ENCODE results near the gene ZYX. TPM values are rescaled to one million over a fixed set of nuclear protein-coding genes. Genes with fewer than 3 reads are reported as not detected.

The ZYX gene
- total RNA-seq, 4 donors from 2014 or later = 26.9 to 79.9 (median 56.7) TPM

GRCh38 chr7:143382791-143383641 is 1.9 kb downstream of the ZYX start:
- TF ChIP-seq, protein P1, sequence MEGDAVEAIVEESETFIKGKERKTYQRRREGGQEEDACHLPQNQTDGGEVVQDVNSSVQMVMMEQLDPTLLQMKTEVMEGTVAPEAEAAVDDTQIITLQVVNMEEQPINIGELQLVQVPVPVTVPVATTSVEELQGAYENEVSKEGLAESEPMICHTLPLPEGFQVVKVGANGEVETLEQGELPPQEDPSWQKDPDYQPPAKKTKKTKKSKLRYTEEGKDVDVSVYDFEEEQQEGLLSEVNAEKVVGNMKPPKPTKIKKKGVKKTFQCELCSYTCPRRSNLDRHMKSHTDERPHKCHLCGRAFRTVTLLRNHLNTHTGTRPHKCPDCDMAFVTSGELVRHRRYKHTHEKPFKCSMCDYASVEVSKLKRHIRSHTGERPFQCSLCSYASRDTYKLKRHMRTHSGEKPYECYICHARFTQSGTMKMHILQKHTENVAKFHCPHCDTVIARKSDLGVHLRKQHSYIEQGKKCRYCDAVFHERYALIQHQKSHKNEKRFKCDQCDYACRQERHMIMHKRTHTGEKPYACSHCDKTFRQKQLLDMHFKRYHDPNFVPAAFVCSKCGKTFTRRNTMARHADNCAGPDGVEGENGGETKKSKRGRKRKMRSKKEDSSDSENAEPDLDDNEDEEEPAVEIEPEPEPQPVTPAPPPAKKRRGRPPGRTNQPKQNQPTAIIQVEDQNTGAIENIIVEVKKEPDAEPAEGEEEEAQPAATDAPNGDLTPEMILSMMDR (IDR thresholded peaks at IDR 0.05; ENCODE audit: low read depth) = no peak

DNA sequence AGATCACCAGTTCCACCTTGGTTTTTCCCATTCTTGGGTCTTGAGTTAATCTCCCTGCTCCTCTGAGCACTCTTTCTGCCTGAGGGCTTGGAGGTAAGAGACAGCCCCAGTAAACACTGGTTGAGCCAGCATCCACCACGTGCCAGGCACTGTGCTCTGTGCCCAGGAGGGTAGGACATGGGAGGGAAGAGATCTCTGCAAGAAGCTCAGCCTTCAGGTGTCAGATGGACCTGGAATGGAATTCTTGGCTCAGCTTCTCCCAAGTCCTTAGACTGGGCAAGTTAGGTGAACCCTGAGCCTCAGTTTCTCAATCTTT is 2.5 kb downstream of the ZYX start:
- TF ChIP-seq, protein P1 (IDR thresholded peaks at IDR 0.05; ENCODE audit: low read depth) = no peak

DNA sequence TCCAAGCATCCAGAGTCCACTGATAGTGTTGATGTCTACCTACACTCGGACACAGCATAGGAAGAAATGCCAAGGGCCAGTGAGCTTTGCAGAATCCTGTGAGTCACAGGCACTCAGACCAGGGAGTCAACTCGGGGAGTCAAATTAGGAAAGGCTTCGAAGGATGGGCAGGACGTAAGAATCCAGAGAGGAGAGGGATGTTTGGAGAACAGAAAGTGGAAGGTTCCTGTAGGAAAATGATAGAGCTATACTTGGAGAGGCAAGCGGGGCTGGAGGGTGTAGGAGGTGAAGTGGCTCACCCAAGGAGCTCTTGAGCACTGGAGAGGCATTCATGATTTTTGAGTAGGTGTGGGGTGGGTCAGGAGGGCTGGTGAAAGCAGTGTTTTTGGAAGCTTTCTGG is 3.0 kb downstream of the ZYX start:
- TF ChIP-seq, protein P1 (IDR thresholded peaks at IDR 0.05; ENCODE audit: low read depth) = no peak

DNA sequence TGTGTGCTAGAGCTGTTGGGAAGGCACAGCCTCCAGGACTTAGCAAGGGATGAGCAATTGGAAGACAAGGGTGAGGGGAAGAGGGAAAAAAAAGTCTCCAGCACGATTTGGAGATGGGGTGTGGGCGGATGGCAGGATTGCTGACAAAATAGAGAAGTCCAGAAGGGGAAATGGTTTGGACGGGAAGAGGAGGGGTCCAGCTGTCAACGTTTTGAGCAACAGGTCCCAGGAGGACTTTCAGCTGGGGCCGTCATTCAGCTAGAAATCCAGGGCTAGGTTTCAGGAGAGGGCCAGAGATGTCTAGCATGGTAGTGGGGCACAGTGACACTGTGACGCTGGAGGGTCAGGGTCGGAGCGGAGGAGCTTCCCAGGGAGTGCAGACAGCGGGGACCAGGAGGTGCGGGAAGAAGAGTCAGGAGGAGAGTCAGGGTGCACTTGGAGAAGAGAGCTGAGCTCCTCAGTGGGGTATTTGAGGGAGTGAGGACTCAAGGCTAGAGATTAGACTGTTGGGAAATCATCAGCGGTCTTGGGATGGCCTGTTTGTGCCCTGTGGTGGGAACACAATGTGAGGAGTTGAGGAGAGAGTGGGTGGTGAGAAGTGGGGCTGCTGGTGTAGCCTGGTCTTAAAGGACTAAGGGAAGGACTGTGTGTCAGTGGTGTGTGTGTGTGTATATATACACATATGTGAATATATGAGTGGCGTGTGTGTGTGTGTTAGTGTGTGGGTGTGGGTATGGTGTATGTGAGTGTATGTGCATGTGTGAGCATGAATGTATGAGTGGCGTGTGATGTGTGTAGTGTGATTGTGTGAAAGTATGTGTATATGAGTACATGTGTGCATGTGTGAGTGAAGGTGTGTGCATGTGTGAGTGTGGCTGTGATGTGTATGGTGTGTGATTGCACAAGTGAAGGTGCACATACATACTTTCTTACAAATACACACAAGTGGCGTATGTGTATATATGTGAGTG is 3.8 kb downstream of the ZYX start:
- TF ChIP-seq, protein P1 (IDR thresholded peaks at IDR 0.05; ENCODE audit: low read depth) = no peak

DNA sequence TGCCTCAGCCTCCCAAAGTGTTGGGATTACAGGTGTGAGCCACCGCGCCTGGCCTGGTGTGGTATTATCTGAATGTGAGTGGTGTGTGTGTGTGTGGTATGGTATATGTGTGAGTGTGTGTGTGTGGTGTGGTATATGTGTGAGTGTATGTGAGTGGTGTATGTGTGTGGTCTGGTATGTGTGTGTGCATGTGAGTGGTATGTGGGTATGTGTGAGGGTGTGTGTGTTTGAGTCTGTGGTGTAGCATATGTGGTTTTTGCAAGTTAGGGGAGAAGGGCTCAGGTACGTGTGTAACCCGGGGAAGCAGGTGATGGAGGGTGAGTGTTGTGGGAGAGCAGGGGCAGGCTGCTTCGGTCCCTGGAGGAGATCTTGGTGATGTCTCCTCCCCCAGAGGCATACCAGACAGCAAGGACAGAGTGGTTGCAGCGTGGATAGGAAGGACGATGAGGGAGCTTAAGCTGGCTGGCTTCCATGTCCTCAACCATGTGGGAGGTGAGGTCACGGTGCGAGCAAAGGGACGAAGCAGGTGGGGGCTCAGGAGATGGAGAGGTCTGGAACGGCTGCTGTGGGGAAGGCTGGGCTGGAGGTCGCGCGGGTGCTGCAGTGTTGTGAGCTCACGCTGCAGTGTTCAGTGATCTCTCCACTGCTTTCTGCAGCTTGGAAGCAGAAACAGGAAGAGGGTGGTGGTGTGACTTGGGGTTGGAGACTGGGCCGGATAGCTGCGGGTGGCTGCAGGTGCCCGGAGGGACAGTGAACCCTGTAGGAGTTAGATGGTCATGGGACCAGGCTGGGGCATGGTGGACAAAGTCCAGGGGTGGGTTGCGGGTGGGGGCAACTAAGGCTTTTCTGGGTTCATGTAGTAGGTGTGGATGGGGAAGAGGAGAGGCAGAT is 5.0 kb downstream of the ZYX start:
- TF ChIP-seq, protein P1 (IDR thresholded peaks at IDR 0.05; ENCODE audit: low read depth) = no peak

DNA sequence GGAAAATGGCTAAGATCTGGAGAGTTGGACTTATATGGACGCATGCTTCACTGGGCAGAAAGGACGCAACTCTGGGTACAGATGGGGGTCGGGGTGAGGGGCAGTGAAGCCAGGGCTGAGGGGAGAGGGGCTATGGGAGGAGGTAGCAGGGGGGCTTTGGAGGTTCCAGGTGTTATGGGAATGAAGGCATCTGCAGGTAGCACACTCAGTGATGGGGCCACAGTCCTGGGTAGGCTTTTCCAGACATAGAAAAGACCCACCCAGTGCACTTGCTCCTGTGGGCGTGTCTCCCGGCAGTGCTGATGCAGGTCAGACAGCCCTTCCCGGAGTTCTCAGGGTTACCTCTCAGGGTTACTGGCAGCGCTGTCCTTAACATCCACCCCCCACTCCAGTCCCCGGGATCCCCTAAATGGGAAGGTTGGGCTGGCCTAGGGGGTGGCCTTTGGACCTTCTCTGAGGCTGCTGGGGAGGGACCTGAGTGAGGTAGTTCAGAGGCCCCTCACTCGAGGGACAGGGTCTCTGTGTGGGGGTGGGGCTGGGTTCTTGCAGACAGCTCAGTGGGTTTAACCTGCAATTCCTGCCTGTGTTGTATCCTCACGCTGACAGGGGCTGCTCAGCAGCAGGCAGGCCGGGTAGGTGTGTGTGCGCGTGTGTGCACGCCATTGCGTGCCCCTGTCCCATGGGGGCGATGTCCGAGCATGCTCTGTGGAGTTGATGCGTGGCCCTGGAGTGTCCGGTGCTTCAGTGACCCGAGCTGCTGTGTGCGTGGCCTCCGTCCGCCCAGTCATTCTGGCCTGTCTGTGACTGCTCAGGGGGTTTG is 6.2 kb downstream of the ZYX start:
- TF ChIP-seq, protein P1 (IDR thresholded peaks at IDR 0.05; ENCODE audit: low read depth) = no peak
